WERI-Rb-1 (cell line): ENCODE results near the gene CYFIP1.

Experiments used
- DNase-seq: peaks from one replicate; pipeline ENCODE4 v3.0.0-alpha.2; 2020
- H3K27ac ChIP-seq: fragments of 250-450 bp; sonication (Bioruptor Pico); 2 replicates; pipeline ENCODE4 v1.5.1; 2020; ENCODE audit warnings: mild to moderate bottlenecking, moderate library complexity
- H3K27me3 ChIP-seq: fragments of 250-450 bp; sonication (Bioruptor Pico); 2 replicates; pipeline ENCODE4 v1.5.1; 2021; ENCODE audit warnings: mild to moderate bottlenecking, low read depth, moderate library complexity; ENCODE audit not compliant: insufficient read depth, severe bottlenecking
- H3K36me3 ChIP-seq: fragments of 250-450 bp; sonication (Bioruptor Pico); 2 replicates; pipeline ENCODE4 v1.5.1; 2020; ENCODE audit warnings: mild to moderate bottlenecking, moderate library complexity
- H3K4me3 ChIP-seq: 2 replicates; pipeline ENCODE4 v1.5.1; 2011; ENCODE audit warnings: low read depth, mild to moderate bottlenecking, control low read depth, low read length
- H3K9me3 ChIP-seq: fragments of 250-450 bp; sonication (Bioruptor Pico); 2 replicates; pipeline ENCODE4 v1.5.1; 2021; ENCODE audit warnings: mild to moderate bottlenecking, moderate library complexity; ENCODE audit not compliant: severe bottlenecking
- CTCF ChIP-seq: IDR thresholded peaks from 2 replicates; pipeline ENCODE4 v1.5.1; 2011; ENCODE audit warnings: low read depth, mild to moderate bottlenecking, control low read depth, inconsistent platforms, low read length

Gene CYFIP1

GRCh38 chr15:22958487-22959280, 21.5 kb downstream of the CYFIP1 start:
- no peaks in the 10 kb centered on the region for H3K36me3 ChIP-seq
- H3K4me3 ChIP-seq, result no peak overlapping the region
- DNase-seq, result no peak
- H3K27ac ChIP-seq, result no peak overlapping the region
- no peaks in the 10 kb centered on the region for H3K9me3 ChIP-seq
- TF ChIP-seq CTCF, result no peak
- H3K27me3 ChIP-seq, result no peaks in the 10 kb centered on the region

GRCh38 chr15:22956978-22957260, 23.2 kb downstream of the CYFIP1 start:
- no peaks in the 10 kb centered on the region for H3K36me3 ChIP-seq
- no peak overlapping the region for H3K27ac ChIP-seq
- no peaks in the 10 kb centered on the region for H3K9me3 ChIP-seq
- no peak overlapping the region for H3K4me3 ChIP-seq
- no peak for TF ChIP-seq CTCF
- no peaks in the 10 kb centered on the region for H3K27me3 ChIP-seq
- no peak for DNase-seq

GRCh38 chr15:22956257-22956977, 23.8 kb downstream of the CYFIP1 start:
- H3K27ac ChIP-seq, result no peak overlapping the region
- no peaks in the 10 kb centered on the region for H3K9me3 ChIP-seq
- TF ChIP-seq CTCF, result no peak
- H3K36me3 ChIP-seq, result no peaks in the 10 kb centered on the region
- H3K4me3 ChIP-seq, result no peak overlapping the region
- DNase-seq, result no peak
- H3K27me3 ChIP-seq, result no peaks in the 10 kb centered on the region

- no peak for TF ChIP-seq CTCF
- Histone ChIP-seq H3K9me3 (no peaks in the 10 kb centered on the region), H3K4me3 (no peak overlapping the region), H3K27ac (no peak overlapping the region), H3K36me3 (no peaks in the 10 kb centered on the region), H3K27me3 (no peaks in the 10 kb centered on the region)
- DNase-seq, result no peak
Measured at GRCh38 chr15:22955544-22956119, 24.5 kb downstream of the CYFIP1 start.

- H3K9me3 ChIP-seq, result no peaks in the 10 kb centered on the region
- no peaks in the 10 kb centered on the region for H3K36me3 ChIP-seq
- H3K4me3 ChIP-seq, result no peak overlapping the region
- no peak for DNase-seq
- no peaks in the 10 kb centered on the region for H3K27me3 ChIP-seq
- no peak for TF ChIP-seq CTCF
- no peak overlapping the region for H3K27ac ChIP-seq
Measured at GRCh38 chr15:22954798-22955543, 25.2 kb downstream of the CYFIP1 start.
